HepG2 (cell line): ENCODE data around the gene BTBD19. TPM values are rescaled to one million over a fixed set of nuclear protein-coding genes. Genes with fewer than 3 reads are reported as not detected.

Experiments
- JUND ChIP-seq: sonication (generic); formaldehyde crosslinking; IDR thresholded peaks from 2 replicates; pipeline ENCODE4 v1.8.0; 2022; ENCODE audit warnings: mild to moderate bottlenecking, missing genetic modification reagents
- NR2F2 ChIP-seq: IDR thresholded peaks from 2 replicates; pipeline ENCODE4 v1.6.1; 2012; ENCODE audit warnings: low read depth, inconsistent platforms, borderline replicate concordance
- SMAD9 ChIP-seq: sonication (generic); formaldehyde crosslinking; IDR thresholded peaks from 2 replicates; pipeline ENCODE4 v1.5.1; 2020; ENCODE audit warnings: mild to moderate bottlenecking, missing genetic modification reagents
- ZFY ChIP-seq: sonication (generic); formaldehyde crosslinking; IDR thresholded peaks from 2 replicates; pipeline ENCODE4 v1.4.0; 2020; ENCODE audit warnings: missing genetic modification reagents
- ZMYM3 ChIP-seq: sonication (generic); formaldehyde crosslinking; IDR thresholded peaks from 2 replicates; pipeline ENCODE4 v1.5.1; 2020; ENCODE audit warnings: mild to moderate bottlenecking, missing genetic modification reagents
- ZNF235 ChIP-seq: sonication (generic); formaldehyde crosslinking; IDR thresholded peaks from 2 replicates; pipeline ENCODE4 v1.8.1; 2023; ENCODE audit warnings: mild to moderate bottlenecking, missing genetic modification reagents, borderline replicate concordance
- ZNF282 ChIP-seq: fragments of 450-650 bp; IDR thresholded peaks from 2 replicates; pipeline ENCODE4 v1.6.1; 2018; ENCODE audit not compliant: partially characterized antibody
- ZNF44 ChIP-seq: sonication (generic); formaldehyde crosslinking; IDR thresholded peaks from 2 replicates; pipeline ENCODE4 v1.5.1; 2020; ENCODE audit warnings: mild to moderate bottlenecking, missing genetic modification reagents
- ZNF652 ChIP-seq: IDR thresholded peaks from 2 replicates; pipeline ENCODE4 v1.6.1; 2016; ENCODE audit warnings: low read depth, borderline replicate concordance
- ZNF672 ChIP-seq: sonication (generic); formaldehyde crosslinking; IDR thresholded peaks from 2 replicates; pipeline ENCODE4 v1.8.1; 2022; ENCODE audit warnings: missing genetic modification reagents
- polyA plus RNA-seq, 8 experiments: library from polyadenylated mRNA; depleted of rRNA in 3 of 8; stranded (reverse) in 7 of 8; unstranded in 1 of 8; fragments of >200 nt; fragmentation: Illumina TruSeq in 4 of 8; extraction: Trizol in 4 of 8; gene quantifications; 2 replicates each; pipeline versions ENCODE4 v1.2.1 to v1.2.3, GENCODE V29; 2011 to 2016; ENCODE audit warnings: low read depth in 4 of 8, missing spikeins in 1 of 8, mixed read lengths in 1 of 8; ENCODE audit not compliant: insufficient read depth in 1 of 8
- total RNA-seq, 5 experiments: library from RNA; depleted of rRNA; stranded (reverse); fragments of >200 nt; fragmentation: Illumina TruSeq; extraction: Trizol; gene quantifications; 2 replicates each; pipeline ENCODE4 v1.2.3, GENCODE V29; 2016; ENCODE audit warnings: low read depth in 1 of 5
- TF ChIP-seq, protein P1 (sequence below): IDR thresholded peaks from 2 replicates; pipeline ENCODE4 v1.6.1; 2016; ENCODE audit warnings: low read depth, missing genetic modification reagents, missing compliant biosample characterization
- TF ChIP-seq, protein P2 (sequence below): IDR thresholded peaks from 2 replicates; pipeline ENCODE4 v1.6.1; 2016; ENCODE audit warnings: missing genetic modification reagents, missing compliant biosample characterization
- TF ChIP-seq, protein P3 (sequence below): sonication (generic); formaldehyde crosslinking; IDR thresholded peaks from 2 replicates; pipeline ENCODE4 v1.5.1; 2020; ENCODE audit warnings: mild to moderate bottlenecking, missing genetic modification reagents, moderate library complexity
- TF ChIP-seq, protein P4 (sequence below): sonication (generic); formaldehyde crosslinking; conservative IDR thresholded peaks from 2 replicates; pipeline ENCODE4 v1.4.0; 2020; ENCODE audit warnings: missing genetic modification reagents
- TF ChIP-seq, protein P5 (sequence below): sonication (generic); formaldehyde crosslinking; IDR thresholded peaks from 2 replicates; pipeline ENCODE4 v1.4.0; 2020; ENCODE audit warnings: missing genetic modification reagents

BTBD19 gene
- total and polyA plus RNA-seq, 2 of the 13 experiments (the other 11 are each of a cell fraction or from before 2014, with no cell fraction given) = 2.7 to 6.7 TPM

DNA sequence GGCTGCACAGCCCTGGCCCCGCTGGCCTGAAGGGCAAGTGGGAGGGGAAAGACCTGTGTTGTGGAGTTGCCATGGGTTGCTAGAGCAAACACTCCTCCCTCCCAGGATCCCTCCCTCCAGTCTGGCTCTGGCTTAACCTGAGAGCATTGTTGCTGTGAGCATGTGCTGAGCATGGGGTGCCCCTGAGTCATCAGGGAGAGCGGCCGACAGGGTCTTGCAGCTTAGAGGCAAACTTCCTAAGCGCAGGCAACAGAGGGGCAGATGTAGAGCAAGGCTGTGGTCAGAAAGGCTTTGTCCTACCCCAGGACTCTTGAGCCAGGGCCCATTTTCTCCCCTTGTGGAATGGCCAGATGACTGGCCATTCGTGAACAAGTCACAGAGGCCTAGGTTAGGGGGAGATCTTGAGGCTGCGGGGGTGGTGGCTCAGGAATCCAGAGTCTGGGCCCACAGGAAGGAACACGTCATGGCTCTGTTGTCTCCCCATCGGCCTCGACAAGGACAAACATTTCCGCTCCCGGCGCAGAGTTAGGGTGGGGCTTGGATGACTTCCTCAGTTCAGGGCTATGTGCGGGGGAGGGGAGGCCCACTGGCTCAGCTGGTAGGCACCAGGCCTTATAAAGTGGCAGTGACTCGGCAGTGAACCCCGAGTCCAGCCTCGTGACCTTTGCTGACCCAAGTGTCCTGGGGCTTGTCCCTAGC is 810 bp upstream of the BTBD19 start (continued):
- TF ChIP-seq, protein P1, sequence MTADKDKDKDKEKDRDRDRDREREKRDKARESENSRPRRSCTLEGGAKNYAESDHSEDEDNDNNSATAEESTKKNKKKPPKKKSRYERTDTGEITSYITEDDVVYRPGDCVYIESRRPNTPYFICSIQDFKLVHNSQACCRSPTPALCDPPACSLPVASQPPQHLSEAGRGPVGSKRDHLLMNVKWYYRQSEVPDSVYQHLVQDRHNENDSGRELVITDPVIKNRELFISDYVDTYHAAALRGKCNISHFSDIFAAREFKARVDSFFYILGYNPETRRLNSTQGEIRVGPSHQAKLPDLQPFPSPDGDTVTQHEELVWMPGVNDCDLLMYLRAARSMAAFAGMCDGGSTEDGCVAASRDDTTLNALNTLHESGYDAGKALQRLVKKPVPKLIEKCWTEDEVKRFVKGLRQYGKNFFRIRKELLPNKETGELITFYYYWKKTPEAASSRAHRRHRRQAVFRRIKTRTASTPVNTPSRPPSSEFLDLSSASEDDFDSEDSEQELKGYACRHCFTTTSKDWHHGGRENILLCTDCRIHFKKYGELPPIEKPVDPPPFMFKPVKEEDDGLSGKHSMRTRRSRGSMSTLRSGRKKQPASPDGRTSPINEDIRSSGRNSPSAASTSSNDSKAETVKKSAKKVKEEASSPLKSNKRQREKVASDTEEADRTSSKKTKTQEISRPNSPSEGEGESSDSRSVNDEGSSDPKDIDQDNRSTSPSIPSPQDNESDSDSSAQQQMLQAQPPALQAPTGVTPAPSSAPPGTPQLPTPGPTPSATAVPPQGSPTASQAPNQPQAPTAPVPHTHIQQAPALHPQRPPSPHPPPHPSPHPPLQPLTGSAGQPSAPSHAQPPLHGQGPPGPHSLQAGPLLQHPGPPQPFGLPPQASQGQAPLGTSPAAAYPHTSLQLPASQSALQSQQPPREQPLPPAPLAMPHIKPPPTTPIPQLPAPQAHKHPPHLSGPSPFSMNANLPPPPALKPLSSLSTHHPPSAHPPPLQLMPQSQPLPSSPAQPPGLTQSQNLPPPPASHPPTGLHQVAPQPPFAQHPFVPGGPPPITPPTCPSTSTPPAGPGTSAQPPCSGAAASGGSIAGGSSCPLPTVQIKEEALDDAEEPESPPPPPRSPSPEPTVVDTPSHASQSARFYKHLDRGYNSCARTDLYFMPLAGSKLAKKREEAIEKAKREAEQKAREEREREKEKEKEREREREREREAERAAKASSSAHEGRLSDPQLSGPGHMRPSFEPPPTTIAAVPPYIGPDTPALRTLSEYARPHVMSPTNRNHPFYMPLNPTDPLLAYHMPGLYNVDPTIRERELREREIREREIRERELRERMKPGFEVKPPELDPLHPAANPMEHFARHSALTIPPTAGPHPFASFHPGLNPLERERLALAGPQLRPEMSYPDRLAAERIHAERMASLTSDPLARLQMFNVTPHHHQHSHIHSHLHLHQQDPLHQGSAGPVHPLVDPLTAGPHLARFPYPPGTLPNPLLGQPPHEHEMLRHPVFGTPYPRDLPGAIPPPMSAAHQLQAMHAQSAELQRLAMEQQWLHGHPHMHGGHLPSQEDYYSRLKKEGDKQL (CRISPR knock-in tag) = peak; percentile 44; the same call in 1 of the 2 replicates
- TF ChIP-seq ZNF44 (CRISPR knock-in tag) = 0 out of 2 replicates have a peak, but pooled peaks have one; percentile 39
- TF ChIP-seq ZNF672 (CRISPR knock-in tag) = no peak
- no peak; the same call in 1 of the 2 replicates for TF ChIP-seq ZMYM3 (CRISPR knock-in tag)
- TF ChIP-seq, protein P2, sequence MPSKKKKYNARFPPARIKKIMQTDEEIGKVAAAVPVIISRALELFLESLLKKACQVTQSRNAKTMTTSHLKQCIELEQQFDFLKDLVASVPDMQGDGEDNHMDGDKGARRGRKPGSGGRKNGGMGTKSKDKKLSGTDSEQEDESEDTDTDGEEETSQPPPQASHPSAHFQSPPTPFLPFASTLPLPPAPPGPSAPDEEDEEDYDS (CRISPR knock-in tag) = peak; percentile 83
- TF ChIP-seq JUND = peak; percentile 81
- TF ChIP-seq, protein P3, sequence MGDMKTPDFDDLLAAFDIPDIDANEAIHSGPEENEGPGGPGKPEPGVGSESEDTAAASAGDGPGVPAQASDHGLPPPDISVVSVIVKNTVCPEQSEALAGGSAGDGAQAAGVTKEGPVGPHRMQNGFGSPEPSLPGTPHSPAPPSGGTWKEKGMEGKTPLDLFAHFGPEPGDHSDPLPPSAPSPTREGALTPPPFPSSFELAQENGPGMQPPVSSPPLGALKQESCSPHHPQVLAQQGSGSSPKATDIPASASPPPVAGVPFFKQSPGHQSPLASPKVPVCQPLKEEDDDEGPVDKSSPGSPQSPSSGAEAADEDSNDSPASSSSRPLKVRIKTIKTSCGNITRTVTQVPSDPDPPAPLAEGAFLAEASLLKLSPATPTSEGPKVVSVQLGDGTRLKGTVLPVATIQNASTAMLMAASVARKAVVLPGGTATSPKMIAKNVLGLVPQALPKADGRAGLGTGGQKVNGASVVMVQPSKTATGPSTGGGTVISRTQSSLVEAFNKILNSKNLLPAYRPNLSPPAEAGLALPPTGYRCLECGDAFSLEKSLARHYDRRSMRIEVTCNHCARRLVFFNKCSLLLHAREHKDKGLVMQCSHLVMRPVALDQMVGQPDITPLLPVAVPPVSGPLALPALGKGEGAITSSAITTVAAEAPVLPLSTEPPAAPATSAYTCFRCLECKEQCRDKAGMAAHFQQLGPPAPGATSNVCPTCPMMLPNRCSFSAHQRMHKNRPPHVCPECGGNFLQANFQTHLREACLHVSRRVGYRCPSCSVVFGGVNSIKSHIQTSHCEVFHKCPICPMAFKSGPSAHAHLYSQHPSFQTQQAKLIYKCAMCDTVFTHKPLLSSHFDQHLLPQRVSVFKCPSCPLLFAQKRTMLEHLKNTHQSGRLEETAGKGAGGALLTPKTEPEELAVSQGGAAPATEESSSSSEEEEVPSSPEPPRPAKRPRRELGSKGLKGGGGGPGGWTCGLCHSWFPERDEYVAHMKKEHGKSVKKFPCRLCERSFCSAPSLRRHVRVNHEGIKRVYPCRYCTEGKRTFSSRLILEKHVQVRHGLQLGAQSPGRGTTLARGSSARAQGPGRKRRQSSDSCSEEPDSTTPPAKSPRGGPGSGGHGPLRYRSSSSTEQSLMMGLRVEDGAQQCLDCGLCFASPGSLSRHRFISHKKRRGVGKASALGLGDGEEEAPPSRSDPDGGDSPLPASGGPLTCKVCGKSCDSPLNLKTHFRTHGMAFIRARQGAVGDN = peak; percentile 100
- no peak for TF ChIP-seq ZNF235
- peak; percentile 7; the same call in 1 of the 2 replicates for TF ChIP-seq ZNF652 (CRISPR knock-in tag)
- peak; percentile 77 for TF ChIP-seq ZFY (CRISPR knock-in tag)
- no peak for TF ChIP-seq ZNF282
- TF ChIP-seq NR2F2 = no peak; the same call in 1 of the 2 replicates
- TF ChIP-seq, protein P4, sequence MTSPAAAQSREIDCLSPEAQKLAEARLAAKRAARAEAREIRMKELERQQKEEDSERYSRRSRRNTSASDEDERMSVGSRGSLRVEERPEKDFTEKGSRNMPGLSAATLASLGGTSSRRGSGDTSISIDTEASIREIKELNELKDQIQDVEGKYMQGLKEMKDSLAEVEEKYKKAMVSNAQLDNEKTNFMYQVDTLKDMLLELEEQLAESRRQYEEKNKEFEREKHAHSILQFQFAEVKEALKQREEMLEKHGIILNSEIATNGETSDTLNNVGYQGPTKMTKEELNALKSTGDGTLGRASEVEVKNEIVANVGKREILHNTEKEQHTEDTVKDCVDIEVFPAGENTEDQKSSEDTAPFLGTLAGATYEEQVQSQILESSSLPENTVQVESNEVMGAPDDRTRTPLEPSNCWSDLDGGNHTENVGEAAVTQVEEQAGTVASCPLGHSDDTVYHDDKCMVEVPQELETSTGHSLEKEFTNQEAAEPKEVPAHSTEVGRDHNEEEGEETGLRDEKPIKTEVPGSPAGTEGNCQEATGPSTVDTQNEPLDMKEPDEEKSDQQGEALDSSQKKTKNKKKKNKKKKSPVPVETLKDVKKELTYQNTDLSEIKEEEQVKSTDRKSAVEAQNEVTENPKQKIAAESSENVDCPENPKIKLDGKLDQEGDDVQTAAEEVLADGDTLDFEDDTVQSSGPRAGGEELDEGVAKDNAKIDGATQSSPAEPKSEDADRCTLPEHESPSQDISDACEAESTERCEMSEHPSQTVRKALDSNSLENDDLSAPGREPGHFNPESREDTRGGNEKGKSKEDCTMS (CRISPR knock-in tag) = no peak
- TF ChIP-seq, protein P5, sequence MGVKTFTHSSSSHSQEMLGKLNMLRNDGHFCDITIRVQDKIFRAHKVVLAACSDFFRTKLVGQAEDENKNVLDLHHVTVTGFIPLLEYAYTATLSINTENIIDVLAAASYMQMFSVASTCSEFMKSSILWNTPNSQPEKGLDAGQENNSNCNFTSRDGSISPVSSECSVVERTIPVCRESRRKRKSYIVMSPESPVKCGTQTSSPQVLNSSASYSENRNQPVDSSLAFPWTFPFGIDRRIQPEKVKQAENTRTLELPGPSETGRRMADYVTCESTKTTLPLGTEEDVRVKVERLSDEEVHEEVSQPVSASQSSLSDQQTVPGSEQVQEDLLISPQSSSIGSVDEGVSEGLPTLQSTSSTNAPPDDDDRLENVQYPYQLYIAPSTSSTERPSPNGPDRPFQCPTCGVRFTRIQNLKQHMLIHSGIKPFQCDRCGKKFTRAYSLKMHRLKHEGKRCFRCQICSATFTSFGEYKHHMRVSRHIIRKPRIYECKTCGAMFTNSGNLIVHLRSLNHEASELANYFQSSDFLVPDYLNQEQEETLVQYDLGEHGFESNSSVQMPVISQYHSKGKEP (CRISPR knock-in tag) = no peak
- 0 out of 2 replicates have a peak, but pooled peaks have one; percentile 32 for TF ChIP-seq SMAD9 (CRISPR knock-in tag)
